H9 (cell line): ENCODE results near the gene TDRD1. TPM values are rescaled to one million over a fixed set of nuclear protein-coding genes. Genes with fewer than 3 reads are reported as not detected.
"Not testable (repeated sequence)": the region's sequence is repeated elsewhere in the genome, so short reads cannot be mapped to it uniquely, and the experiment has no call there.

Experiments
- DNase-seq: peaks from one replicate; pipeline ENCODE4 v3.0.0-alpha.2; 2017
- H2AFZ ChIP-seq: one replicate; pipeline ENCODE4 v1.6.1; 2013; ENCODE audit warnings: mild to moderate bottlenecking, low read length, control low read depth, moderate library complexity
- H2AK5ac ChIP-seq: 2 replicates; pipeline ENCODE4 v1.6.1; 2013; ENCODE audit warnings: low read length, control low read depth, mixed read lengths; ENCODE audit not compliant: insufficient read length
- H2BK120ac ChIP-seq: one replicate; pipeline ENCODE4 v1.6.1; 2013; ENCODE audit warnings: low read depth, mild to moderate bottlenecking, low read length, control low read depth, inconsistent platforms; ENCODE audit not compliant: poor library complexity, severe bottlenecking
- H2BK12ac ChIP-seq: 2 replicates; pipeline ENCODE4 v1.6.1; 2013; ENCODE audit warnings: low read length, control low read depth, mixed read lengths, low read depth; ENCODE audit not compliant: insufficient read length
- H2BK15ac ChIP-seq: 2 replicates; pipeline ENCODE4 v1.6.1; 2013; ENCODE audit warnings: low read depth, low read length, control low read depth
- H2BK20ac ChIP-seq: one replicate; pipeline ENCODE4 v1.6.1; 2013; ENCODE audit warnings: low read depth, mild to moderate bottlenecking, low read length, control low read depth, inconsistent platforms; ENCODE audit not compliant: poor library complexity, severe bottlenecking
- H2BK5ac ChIP-seq: 2 replicates; pipeline ENCODE4 v1.6.1; 2013; ENCODE audit warnings: low read length, control low read depth, mixed read lengths; ENCODE audit not compliant: insufficient read length
- H3K14ac ChIP-seq: 2 replicates; pipeline ENCODE4 v1.6.1; 2013; ENCODE audit warnings: low read length, control low read depth; ENCODE audit not compliant: insufficient read depth
- H3K18ac ChIP-seq: 2 replicates; pipeline ENCODE4 v1.6.1; 2013; ENCODE audit warnings: low read depth, mild to moderate bottlenecking, mixed read lengths, low read length, control low read depth; ENCODE audit not compliant: insufficient read length
- H3K23ac ChIP-seq: 2 replicates; pipeline ENCODE4 v1.6.1; 2013; ENCODE audit warnings: low read length, control low read depth, mixed read lengths, low read depth; ENCODE audit not compliant: insufficient read length
- H3K23me2 ChIP-seq: 2 replicates; pipeline ENCODE4 v1.6.1; 2013; ENCODE audit warnings: low read depth, mild to moderate bottlenecking, mixed read lengths, low read length, control low read depth; ENCODE audit not compliant: insufficient read length, poor library complexity, severe bottlenecking
- H3K27ac ChIP-seq: 2 replicates; pipeline ENCODE4 v1.5.1; 2013; ENCODE audit warnings: low read length, control low read depth, mixed read lengths, low read depth; ENCODE audit not compliant: insufficient read length
- H3K27me3 ChIP-seq: 2 replicates; pipeline ENCODE4 v1.6.1; 2013; ENCODE audit warnings: low read length, control low read depth, inconsistent platforms; ENCODE audit not compliant: insufficient read depth
- H3K4ac ChIP-seq: 2 replicates; pipeline ENCODE4 v1.6.1; 2013; ENCODE audit warnings: low read depth, mild to moderate bottlenecking, control low read depth, inconsistent platforms, low read length, moderate library complexity
- H3K4me1 ChIP-seq: 2 replicates; pipeline ENCODE4 v1.6.1; 2013; ENCODE audit warnings: low read length, control low read depth, inconsistent platforms; ENCODE audit not compliant: insufficient read depth
- H3K4me2 ChIP-seq: 2 replicates; pipeline ENCODE4 v1.6.1; 2013; ENCODE audit warnings: low read length, control low read depth, mixed read lengths; ENCODE audit not compliant: insufficient read length, insufficient read depth
- H3K56ac ChIP-seq: 2 replicates; pipeline ENCODE4 v1.6.1; 2013; ENCODE audit warnings: low read depth, mild to moderate bottlenecking, mixed read lengths, low read length, control low read depth; ENCODE audit not compliant: insufficient read length
- H3K79me1 ChIP-seq: 2 replicates; pipeline ENCODE4 v1.6.1; 2013; ENCODE audit warnings: low read depth, mild to moderate bottlenecking, moderate library complexity, low read length, control low read depth, inconsistent platforms; ENCODE audit not compliant: insufficient read depth, poor library complexity, severe bottlenecking
- H3K79me2 ChIP-seq: 2 replicates; pipeline ENCODE4 v1.6.1; 2013; ENCODE audit warnings: low read length, control low read depth, inconsistent platforms; ENCODE audit not compliant: insufficient read depth
- H3K9ac ChIP-seq: 2 replicates; pipeline ENCODE4 v1.6.1; 2013; ENCODE audit warnings: low read length, control low read depth, mixed read lengths; ENCODE audit not compliant: insufficient read length; ENCODE audit errors: extremely low read depth
- H3K9me3 ChIP-seq: one replicate; pipeline ENCODE4 v1.6.1; 2013; ENCODE audit warnings: low read depth, low read length, inconsistent platforms; ENCODE audit not compliant: control insufficient read depth
- H3T11ph ChIP-seq: one replicate; pipeline ENCODE4 v1.6.1; 2013; ENCODE audit warnings: mild to moderate bottlenecking, low read length, control low read depth, inconsistent platforms
- H4K20me1 ChIP-seq: one replicate; pipeline ENCODE4 v1.6.1; 2013; ENCODE audit not compliant: control insufficient read depth, insufficient read length, insufficient read depth
- H4K5ac ChIP-seq: 2 replicates; pipeline ENCODE4 v1.6.1; 2013; ENCODE audit warnings: low read depth, mild to moderate bottlenecking, mixed read lengths, low read length, control low read depth; ENCODE audit not compliant: insufficient read length
- H4K8ac ChIP-seq: replicated peaks from 2 replicates; pipeline ENCODE4 v1.6.1; 2013; ENCODE audit warnings: low read length, control low read depth, mixed read lengths, low read depth; ENCODE audit not compliant: insufficient read length
- H4K91ac ChIP-seq: 2 replicates; pipeline ENCODE4 v1.6.1; 2013; ENCODE audit warnings: low read depth, mild to moderate bottlenecking, moderate library complexity, mixed read lengths, low read length, control low read depth; ENCODE audit not compliant: insufficient read length
- H3K27ac Mint-ChIP-seq, 3 experiments: 2 replicates in 2 of 3; 3 replicates in 1 of 3; pipeline ENCODE4 v1.8.0; 2020 to 2021; ENCODE audit warnings: mixed read lengths in 3 of 3, mild to moderate bottlenecking in 1 of 3, moderate library complexity in 1 of 3
- H3K27me3 Mint-ChIP-seq: 2 replicates; pipeline ENCODE4 v1.8.0; 2021; ENCODE audit warnings: low read depth, mild to moderate bottlenecking, moderate library complexity, mixed read lengths
- H3K36me3 Mint-ChIP-seq, 3 experiments: 2 replicates in 2 of 3; 3 replicates in 1 of 3; pipeline ENCODE4 v1.8.0; 2020 to 2021; ENCODE audit warnings: low read depth in 3 of 3, mixed read lengths in 3 of 3; ENCODE audit not compliant: insufficient read depth in 1 of 3
- H3K4me1 Mint-ChIP-seq, 2 experiments: 2 replicates each; pipeline ENCODE4 v1.8.0; 2020; ENCODE audit warnings: mixed read lengths in 2 of 2
- H3K4me3 Mint-ChIP-seq, 2 experiments: 2 replicates in 1 of 2; 3 replicates in 1 of 2; pipeline ENCODE4 v1.8.0; 2020 to 2021; ENCODE audit warnings: mild to moderate bottlenecking in 2 of 2, mixed read lengths in 2 of 2, moderate library complexity in 1 of 2
- H3K9me3 Mint-ChIP-seq, 2 experiments: 2 replicates in 1 of 2; 3 replicates in 1 of 2; pipeline ENCODE4 v1.8.0; 2020; ENCODE audit warnings: mild to moderate bottlenecking in 2 of 2, mixed read lengths in 2 of 2, moderate library complexity in 1 of 2
- WGBS: extraction: QIAGEN DNeasy Blood & Tissue Kit; methylation state at CpG from one replicate; pipeline ENCODE4 v1.1.7; 2013; ENCODE audit warnings: missing lambda C conversion rate, low lambda C conversion rate, mixed read lengths; ENCODE audit not compliant: insufficient read length; ENCODE audit errors: extremely low coverage; 5-methylcytosine and 5-hydroxymethylcytosine counted together
- total RNA-seq: library from RNA; stranded (reverse); gene quantifications from 2 replicates; pipeline ENCODE4 v1.2.1, GENCODE V29; 2021
- TF ChIP-seq, protein P1 (sequence below): fragments of 200-600 bp; sonication (generic); conservative IDR thresholded peaks from 3 replicates; pipeline ENCODE4 v1.8.0; 2021; ENCODE audit warnings: antibody characterized with exemption, mild to moderate bottlenecking

Gene TDRD1
- total RNA-seq, 1 experiment from 2014 or later: 0.15 TPM

DNA sequence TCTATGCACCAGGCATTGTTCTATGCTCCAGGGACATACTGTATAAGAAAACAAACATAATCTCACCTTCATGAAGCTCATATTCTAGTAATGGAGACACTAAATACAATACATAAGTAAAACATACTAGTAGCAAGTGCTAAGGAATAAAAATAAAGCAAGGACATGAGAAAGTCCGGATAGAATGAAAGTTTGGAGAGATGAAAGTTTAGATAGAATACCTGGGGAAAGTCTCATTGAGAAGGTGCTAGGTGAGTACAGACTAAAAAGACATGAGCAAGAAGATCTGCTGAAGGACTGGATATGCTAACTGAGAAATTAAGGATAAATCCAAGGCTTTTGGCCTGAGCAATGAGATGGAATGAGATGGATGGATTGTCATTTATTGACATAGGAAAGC, 39.1 kb upstream of the TDRD1 start:
- H4K8ac ChIP-seq: no peak overlapping the region
- no peak overlapping the region for H3K4me3 Mint-ChIP-seq
- no peak overlapping the region for H3K4me2 ChIP-seq
- no peaks in the 10 kb centered on the region for H3K79me2 ChIP-seq
- no peak overlapping the region for H3K9ac ChIP-seq
- no peak overlapping the region for H4K91ac ChIP-seq
- no peaks in the 10 kb centered on the region for H3K4me1 ChIP-seq
- H3K79me1 ChIP-seq: no peaks in the 10 kb centered on the region
- no peak overlapping the region for H3K27ac Mint-ChIP-seq
- no peak overlapping the region for H2BK15ac ChIP-seq
- no peaks in the 10 kb centered on the region for H3K27me3 ChIP-seq
- H3K4me1 Mint-ChIP-seq: no peaks in the 10 kb centered on the region
- no peak overlapping the region for H2AK5ac ChIP-seq
- H3K23me2 ChIP-seq: no peaks in the 10 kb centered on the region
- DNase-seq: no peak
- no peak overlapping the region for H4K5ac ChIP-seq
- no peaks in the 10 kb centered on the region for H4K20me1 ChIP-seq
- no peak overlapping the region for H3K27ac ChIP-seq
- no peak overlapping the region for H3K18ac ChIP-seq
- H3K36me3 Mint-ChIP-seq: peaks cover 5 to 34% (median 26%) of the 10 kb centered on the region in 3 experiments; a peak in 6 of 7 replicates
- H3K9me3 Mint-ChIP-seq: no peaks in the 10 kb centered on the region
- H2BK20ac ChIP-seq: no peak overlapping the region
- no peak overlapping the region for H3T11ph ChIP-seq
- H3K9me3 ChIP-seq: no peaks in the 10 kb centered on the region
- H2BK120ac ChIP-seq: no peak overlapping the region
- no peak overlapping the region for H3K14ac ChIP-seq
- TF ChIP-seq, protein P1, sequence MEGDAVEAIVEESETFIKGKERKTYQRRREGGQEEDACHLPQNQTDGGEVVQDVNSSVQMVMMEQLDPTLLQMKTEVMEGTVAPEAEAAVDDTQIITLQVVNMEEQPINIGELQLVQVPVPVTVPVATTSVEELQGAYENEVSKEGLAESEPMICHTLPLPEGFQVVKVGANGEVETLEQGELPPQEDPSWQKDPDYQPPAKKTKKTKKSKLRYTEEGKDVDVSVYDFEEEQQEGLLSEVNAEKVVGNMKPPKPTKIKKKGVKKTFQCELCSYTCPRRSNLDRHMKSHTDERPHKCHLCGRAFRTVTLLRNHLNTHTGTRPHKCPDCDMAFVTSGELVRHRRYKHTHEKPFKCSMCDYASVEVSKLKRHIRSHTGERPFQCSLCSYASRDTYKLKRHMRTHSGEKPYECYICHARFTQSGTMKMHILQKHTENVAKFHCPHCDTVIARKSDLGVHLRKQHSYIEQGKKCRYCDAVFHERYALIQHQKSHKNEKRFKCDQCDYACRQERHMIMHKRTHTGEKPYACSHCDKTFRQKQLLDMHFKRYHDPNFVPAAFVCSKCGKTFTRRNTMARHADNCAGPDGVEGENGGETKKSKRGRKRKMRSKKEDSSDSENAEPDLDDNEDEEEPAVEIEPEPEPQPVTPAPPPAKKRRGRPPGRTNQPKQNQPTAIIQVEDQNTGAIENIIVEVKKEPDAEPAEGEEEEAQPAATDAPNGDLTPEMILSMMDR: no peak
- H3K23ac ChIP-seq: no peak overlapping the region
- no peak overlapping the region for H2BK5ac ChIP-seq
- no peak overlapping the region for H2BK12ac ChIP-seq
- no peak overlapping the region for H2AFZ ChIP-seq
- no CpG with 5 or more reads among the region's 1 CpG for WGBS
- H3K27me3 Mint-ChIP-seq: no peaks in the 10 kb centered on the region
- no peak overlapping the region for H3K56ac ChIP-seq
- no peak overlapping the region for H3K4ac ChIP-seq

DNA sequence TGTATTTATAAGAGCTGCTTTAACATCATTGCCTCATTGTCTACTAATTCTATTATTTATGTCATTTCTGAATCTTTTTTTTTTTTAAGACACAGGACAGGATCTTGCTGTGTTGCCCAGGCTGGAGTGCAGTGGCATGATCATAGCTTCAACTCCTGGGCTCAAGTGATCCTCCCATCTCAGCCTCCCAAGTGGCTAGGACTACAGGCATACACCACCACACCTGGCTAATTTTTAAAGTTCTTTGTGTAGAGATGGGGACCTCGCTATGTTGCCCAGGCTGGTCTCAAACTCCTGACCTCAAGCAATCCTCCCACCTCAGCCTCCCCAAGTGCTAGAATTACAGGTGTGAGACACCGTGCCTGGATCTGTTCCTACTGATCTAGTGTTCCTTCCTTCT, 38.3 kb upstream of the TDRD1 start:
- H4K5ac ChIP-seq, H3K27ac Mint-ChIP-seq, H3K4me3 Mint-ChIP-seq, H4K8ac ChIP-seq, H3K27ac ChIP-seq, H3K4me1 Mint-ChIP-seq, H3K14ac ChIP-seq, H3K79me2 ChIP-seq, DNase-seq, H3K4me1 ChIP-seq, H3K9ac ChIP-seq, H3K4ac ChIP-seq, H3K56ac ChIP-seq, H2BK120ac ChIP-seq, H3K23ac ChIP-seq, H2BK15ac ChIP-seq, H2BK5ac ChIP-seq, H3K23me2 ChIP-seq, H3K27me3 Mint-ChIP-seq, H4K91ac ChIP-seq, H2BK20ac ChIP-seq, H4K20me1 ChIP-seq, H3K79me1 ChIP-seq, H3K27me3 ChIP-seq, H3K9me3 ChIP-seq, H2AFZ ChIP-seq, H2AK5ac ChIP-seq, H3K18ac ChIP-seq, H2BK12ac ChIP-seq, H3K4me2 ChIP-seq, H3T11ph ChIP-seq, H3K9me3 Mint-ChIP-seq: not testable (repeated sequence)
- no CpG with 5 or more reads among the region's 2 CpGs for WGBS
- H3K36me3 Mint-ChIP-seq: peaks cover 5 to 30% (median 25%) of the 10 kb centered on the region in 3 experiments; a peak in 6 of 7 replicates
